ENCODE measurements around the gene PPARA. TPM values are rescaled to one million over a fixed set of nuclear protein-coding genes. Genes with fewer than 3 reads are reported as not detected.
"Not testable (repeated sequence)": the region's sequence is repeated elsewhere in the genome, so short reads cannot be mapped to it uniquely, and the experiment has no call there.

PPARA gene
- total RNA-seq, 2 experiments from 2014 or later: 17.9 to 18.1 TPM

DNA sequence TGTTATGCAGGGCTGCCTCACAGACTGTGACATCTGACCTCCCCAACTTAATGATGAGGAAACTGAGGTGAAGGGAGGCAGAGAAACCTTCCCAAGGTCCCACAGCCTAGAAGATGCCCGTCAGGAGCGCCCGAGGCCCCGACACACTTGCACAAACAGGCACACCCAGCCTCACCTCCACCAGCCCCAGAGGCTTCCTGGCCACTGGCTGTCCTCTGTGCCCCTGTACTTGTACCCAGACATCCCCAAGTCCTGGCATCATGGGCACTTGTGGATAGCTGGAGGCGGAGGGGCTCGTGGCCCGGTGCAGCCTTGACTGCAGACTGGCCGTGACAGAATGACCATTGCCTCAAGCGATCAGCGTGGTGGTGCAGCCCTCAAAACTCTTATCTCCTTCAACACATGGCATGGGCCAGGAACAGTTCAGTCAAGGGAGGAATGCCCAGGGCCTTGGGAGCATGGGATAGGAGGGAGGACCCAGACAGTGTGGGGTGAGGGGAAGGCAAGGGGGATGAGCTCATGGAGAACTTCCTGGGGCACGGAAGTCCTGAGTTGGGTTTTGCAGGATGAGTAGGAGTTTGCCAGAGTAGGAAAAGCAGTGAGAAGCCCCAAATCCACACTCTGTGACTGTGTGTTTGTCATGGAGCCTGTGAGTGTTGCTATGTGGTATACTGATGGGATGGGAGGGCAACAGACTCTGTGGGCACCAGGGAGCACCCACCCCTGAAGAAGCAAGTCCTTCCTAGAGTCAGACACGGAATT is 25.8 kb upstream of the PPARA start:
- H3K27me3 Mint-ChIP-seq (ENCODE audit: low read depth): no peaks in the 10 kb centered on the region
- H3K27ac Mint-ChIP-seq: no peak overlapping the region
- ChIA-PET POLR2A (no interaction called here), CTCF (interaction anchor here (1.2 kb wide), 1 partner anchor 8 kb away, joined by 3 read pairs; no protein-coding TSS in a partner anchor)
- no peaks in the 10 kb centered on the region for H3K36me3 Mint-ChIP-seq (ENCODE audit: low read depth)
- no peak for DNase-seq
- H3K4me3 Mint-ChIP-seq: no peak overlapping the region
- H3K9me3 Mint-ChIP-seq (ENCODE audit: insufficient read depth): no peaks in the 10 kb centered on the region
- no peak for ATAC-seq
- H3K4me1 Mint-ChIP-seq (ENCODE audit: low read depth): no peaks in the 10 kb centered on the region

DNA sequence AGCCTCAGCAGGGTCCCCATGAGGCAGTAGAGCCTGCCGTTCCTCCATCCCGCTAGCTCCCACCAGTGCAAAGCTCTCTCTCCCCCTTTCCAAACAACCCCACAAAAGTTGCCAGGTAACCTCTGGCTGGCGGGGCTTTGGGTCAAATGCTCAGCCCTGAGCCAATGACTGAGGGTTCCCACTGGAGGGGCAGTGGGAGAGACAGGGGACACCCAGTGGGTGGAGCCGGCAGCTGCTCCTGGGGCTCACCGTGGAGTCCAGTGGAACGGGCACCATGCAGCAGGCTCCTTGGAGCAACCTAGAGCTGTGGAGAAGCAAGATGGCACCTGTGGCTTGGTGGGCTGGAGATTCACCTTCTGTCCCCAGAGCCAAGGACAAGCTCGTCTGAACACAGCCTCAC is 25.0 kb upstream of the PPARA start:
- DNase-seq: no peak
- ATAC-seq: no peak
- no peak overlapping the region for H3K4me3 Mint-ChIP-seq
- no peaks in the 10 kb centered on the region for H3K9me3 Mint-ChIP-seq (ENCODE audit: insufficient read depth)
- no peaks in the 10 kb centered on the region for H3K4me1 Mint-ChIP-seq (ENCODE audit: low read depth)
- no peaks in the 10 kb centered on the region for H3K27me3 Mint-ChIP-seq (ENCODE audit: low read depth)
- CTCF ChIA-PET: interaction anchor here (1.2 kb wide), 1 partner anchor 8 kb away, joined by 3 read pairs; no protein-coding TSS in a partner anchor
- no peaks in the 10 kb centered on the region for H3K36me3 Mint-ChIP-seq (ENCODE audit: low read depth)
- POLR2A ChIA-PET: no interaction called here
- H3K27ac Mint-ChIP-seq: no peak overlapping the region

DNA sequence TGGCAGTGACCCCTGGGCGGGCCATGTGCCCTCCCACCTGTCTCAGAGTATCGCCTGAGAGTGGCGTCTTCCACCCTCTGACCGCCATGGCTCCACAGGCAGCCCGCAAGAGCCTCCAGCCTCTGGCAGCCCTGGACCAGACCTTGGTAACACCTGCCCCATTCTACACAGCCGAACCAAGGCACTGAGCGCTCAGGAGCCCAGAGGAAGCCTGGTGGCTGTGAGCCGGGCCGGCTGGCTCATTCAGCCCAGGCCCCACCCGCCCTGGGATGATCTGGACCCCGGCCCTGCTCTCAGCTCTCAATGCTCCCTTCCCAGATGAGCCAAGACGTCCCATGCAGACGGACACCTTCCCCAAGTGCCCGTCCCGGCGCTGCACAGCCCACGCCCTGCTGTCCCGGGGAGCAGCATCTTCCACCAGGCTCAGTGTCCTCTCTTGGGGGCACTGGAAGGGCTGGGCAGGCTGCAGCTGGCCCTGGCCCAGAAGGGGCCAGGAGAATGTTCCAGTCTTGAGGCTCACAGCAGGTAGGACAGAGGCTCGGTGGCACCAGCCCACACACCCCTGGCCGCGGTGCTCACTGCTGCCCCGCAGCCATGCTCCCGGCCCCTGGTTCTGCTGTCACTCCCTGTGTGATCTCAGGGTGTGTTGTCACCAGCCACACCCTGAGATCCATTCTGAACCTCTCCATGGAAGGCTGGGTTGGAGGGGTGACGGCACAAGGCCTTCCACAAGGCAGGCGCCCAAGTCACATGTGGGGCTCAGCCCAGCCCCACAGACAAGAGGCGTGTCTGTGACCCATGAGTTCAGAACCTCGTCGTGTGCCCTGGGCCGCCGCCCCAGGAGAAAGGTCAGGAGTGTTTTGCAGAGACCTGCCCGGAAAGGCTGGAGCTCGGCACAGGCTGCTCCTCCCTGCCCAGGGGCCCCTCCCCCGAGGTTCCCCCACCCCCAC is 24.2 kb upstream of the PPARA start:
- Mint-ChIP-seq H3K4me3 (no peak overlapping the region), H3K4me1 (ENCODE audit: low read depth) (no peaks in the 10 kb centered on the region), H3K9me3 (ENCODE audit: insufficient read depth) (no peaks in the 10 kb centered on the region), H3K27ac (no peak overlapping the region), H3K36me3 (ENCODE audit: low read depth) (no peaks in the 10 kb centered on the region), H3K27me3 (ENCODE audit: low read depth) (no peaks in the 10 kb centered on the region)
- POLR2A ChIA-PET: no interaction called here
- ATAC-seq: no peak
- DNase-seq: no peak
- CTCF ChIA-PET: interaction anchor here (1.2 kb wide), 1 partner anchor 9 kb away, joined by 3 read pairs; no protein-coding TSS in a partner anchor

DNA sequence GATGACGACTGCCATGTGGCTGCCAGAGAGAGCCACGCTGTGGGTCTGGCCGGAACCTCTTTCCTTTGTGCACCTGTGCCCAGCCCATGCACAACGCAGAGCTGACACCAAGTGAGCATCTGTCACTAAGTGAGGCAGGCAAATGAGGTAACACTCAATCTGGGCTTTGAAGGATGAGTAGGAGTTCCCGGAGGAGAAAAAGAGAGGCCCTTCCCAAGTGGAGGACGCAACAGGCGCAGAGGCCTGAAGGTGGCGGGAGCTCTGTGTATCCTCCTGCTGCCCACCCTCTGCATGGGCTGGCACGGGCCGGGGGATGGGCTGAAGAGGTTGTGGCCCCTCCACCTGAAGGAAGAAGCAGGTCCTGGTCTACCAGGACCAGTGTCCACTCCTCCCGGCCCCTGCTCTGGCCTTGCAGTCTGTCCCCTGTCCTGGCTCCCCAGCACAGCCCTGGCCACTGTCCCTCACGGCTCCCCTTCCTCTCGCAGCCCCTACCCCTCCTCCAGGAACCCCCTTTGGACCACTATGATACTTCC is 23.4 kb upstream of the PPARA start:
- ATAC-seq: no peak
- DNase-seq: no peak
- no peaks in the 10 kb centered on the region for H3K4me1 Mint-ChIP-seq (ENCODE audit: low read depth)
- H3K27me3 Mint-ChIP-seq (ENCODE audit: low read depth): no peaks in the 10 kb centered on the region
- ChIA-PET POLR2A (no interaction called here), CTCF (no interaction called here)
- no peaks in the 10 kb centered on the region for H3K36me3 Mint-ChIP-seq (ENCODE audit: low read depth)
- H3K27ac Mint-ChIP-seq: no peak overlapping the region
- H3K9me3 Mint-ChIP-seq (ENCODE audit: insufficient read depth): no peaks in the 10 kb centered on the region
- H3K4me3 Mint-ChIP-seq: no peak overlapping the region

DNA sequence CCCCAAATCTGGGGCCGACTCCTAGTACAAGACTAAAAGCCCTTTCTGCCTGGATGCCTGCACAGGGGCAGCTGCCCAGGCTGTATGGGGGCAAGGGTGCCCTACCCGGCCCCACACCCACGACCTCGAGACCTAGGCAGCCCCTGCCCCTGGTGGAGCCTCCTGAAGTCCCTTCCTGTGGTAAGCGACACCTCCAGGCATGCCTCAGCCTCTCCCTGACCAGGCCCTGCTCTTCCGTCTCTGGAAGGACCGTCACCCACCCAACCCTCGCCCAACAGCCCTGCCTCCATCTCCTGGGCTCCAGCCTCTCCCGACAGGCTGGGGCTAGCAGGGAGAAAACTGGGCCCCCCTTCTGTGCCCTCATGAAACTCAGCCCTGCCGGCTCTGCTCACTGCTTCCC is 22.8 kb upstream of the PPARA start:
- ATAC-seq (no peak), DNase-seq (no peak)
- CTCF ChIA-PET: no interaction called here
- Mint-ChIP-seq H3K27me3 (ENCODE audit: low read depth) (no peaks in the 10 kb centered on the region), H3K4me1 (ENCODE audit: low read depth) (no peaks in the 10 kb centered on the region), H3K36me3 (ENCODE audit: low read depth) (no peaks in the 10 kb centered on the region), H3K4me3 (no peak overlapping the region), H3K9me3 (ENCODE audit: insufficient read depth) (no peaks in the 10 kb centered on the region), H3K27ac (no peak overlapping the region)
- POLR2A ChIA-PET: no interaction called here

DNA sequence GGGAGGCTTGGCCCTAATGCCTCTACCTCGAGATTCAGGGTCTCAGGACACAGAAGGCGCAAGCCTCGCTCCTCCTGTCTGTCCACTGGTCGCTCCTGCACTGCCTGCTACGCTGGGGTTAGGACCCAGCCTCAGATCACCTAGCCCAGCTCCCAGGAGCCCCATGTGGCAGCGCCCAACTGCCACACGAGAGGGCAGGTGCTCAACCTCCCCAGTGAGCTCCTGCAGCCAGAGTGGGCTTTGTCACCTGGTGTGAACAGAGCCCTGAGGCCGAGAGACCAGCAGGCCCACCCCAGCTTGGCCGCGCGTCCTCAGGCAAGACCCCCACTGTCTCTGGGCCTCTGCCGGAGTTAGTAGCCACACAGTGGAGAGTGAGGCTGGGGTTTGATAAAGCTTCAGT is 21.7 kb upstream of the PPARA start:
- H3K4me1 Mint-ChIP-seq (ENCODE audit: low read depth): no peaks in the 10 kb centered on the region
- no peaks in the 10 kb centered on the region for H3K27me3 Mint-ChIP-seq (ENCODE audit: low read depth)
- CTCF ChIA-PET: no interaction called here
- no peaks in the 10 kb centered on the region for H3K9me3 Mint-ChIP-seq (ENCODE audit: insufficient read depth)
- no peak for ATAC-seq
- DNase-seq: no peak
- H3K36me3 Mint-ChIP-seq (ENCODE audit: low read depth): no peaks in the 10 kb centered on the region
- H3K27ac Mint-ChIP-seq: no peak overlapping the region
- no peak overlapping the region for H3K4me3 Mint-ChIP-seq
- POLR2A ChIA-PET: no interaction called here

DNA sequence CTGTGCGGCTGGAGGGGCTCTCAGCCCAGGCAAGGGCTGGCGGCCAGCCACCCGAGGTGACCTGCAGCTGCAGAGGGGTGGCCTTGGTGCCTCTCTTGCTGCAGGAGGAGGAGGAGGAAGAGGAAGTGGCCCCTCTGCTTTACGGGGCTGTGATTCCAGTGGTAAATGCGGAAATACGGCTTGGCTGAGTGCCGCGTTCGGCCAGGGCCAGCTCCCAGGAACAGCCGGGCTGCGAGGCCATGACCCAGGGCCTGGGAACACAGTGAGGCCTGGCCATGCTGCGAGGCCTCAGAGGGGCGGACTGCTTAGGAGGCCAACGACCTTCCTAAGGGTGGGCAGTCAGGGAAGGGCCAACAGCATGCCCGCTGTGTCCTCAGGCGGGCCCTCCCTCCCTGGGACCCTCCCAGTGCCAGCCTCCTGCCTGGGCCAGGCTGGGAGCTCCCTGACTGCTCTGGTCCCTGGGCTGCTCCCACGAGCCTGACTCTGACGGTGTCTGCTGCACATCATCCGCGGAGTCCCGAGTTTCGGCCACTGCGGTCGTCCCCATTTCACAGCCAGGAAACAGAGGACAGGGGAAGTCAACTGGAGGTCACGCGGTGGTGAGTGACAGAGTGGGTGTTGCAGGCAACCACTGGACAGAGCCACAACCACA is 20.8 kb upstream of the PPARA start:
- CTCF ChIA-PET: no interaction called here
- Mint-ChIP-seq H3K4me1 (ENCODE audit: low read depth) (no peaks in the 10 kb centered on the region), H3K4me3 (no peak overlapping the region), H3K27ac (no peak overlapping the region), H3K27me3 (ENCODE audit: low read depth) (no peaks in the 10 kb centered on the region), H3K36me3 (ENCODE audit: low read depth) (no peaks in the 10 kb centered on the region), H3K9me3 (ENCODE audit: insufficient read depth) (no peaks in the 10 kb centered on the region)
- DNase-seq: no peak
- POLR2A ChIA-PET: no interaction called here
- ATAC-seq: no peak

DNA sequence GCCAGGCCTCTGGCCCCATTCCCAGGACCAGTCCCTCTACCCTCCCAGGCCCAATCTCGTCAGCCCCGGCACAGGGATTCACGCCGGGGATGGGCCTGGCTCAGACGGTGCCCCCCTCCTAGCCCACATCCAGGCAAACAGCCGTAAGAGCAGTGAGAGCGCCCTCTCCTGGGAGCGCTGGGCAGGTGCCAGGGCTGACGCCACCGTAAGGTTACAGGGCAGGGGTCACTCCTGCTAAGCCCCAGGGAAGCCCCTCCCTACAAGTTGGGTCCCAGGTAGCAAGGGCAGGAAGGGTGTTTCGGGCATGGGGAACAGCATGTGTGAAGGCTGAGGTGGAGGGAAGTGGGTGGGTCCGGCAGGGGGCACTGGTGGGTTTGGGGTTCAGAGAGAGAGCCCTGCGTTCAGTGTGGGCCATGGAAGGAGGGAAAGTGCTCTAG is 19.2 kb upstream of the PPARA start:
- H3K27me3 Mint-ChIP-seq (ENCODE audit: low read depth): no peaks in the 10 kb centered on the region
- no peak for ATAC-seq
- no peaks in the 10 kb centered on the region for H3K4me1 Mint-ChIP-seq (ENCODE audit: low read depth)
- H3K9me3 Mint-ChIP-seq (ENCODE audit: insufficient read depth): no peaks in the 10 kb centered on the region
- H3K27ac Mint-ChIP-seq: no peak overlapping the region
- CTCF ChIA-PET: no interaction called here
- no peaks in the 10 kb centered on the region for H3K36me3 Mint-ChIP-seq (ENCODE audit: low read depth)
- DNase-seq: no peak
- POLR2A ChIA-PET: no interaction called here
- no peak overlapping the region for H3K4me3 Mint-ChIP-seq

DNA sequence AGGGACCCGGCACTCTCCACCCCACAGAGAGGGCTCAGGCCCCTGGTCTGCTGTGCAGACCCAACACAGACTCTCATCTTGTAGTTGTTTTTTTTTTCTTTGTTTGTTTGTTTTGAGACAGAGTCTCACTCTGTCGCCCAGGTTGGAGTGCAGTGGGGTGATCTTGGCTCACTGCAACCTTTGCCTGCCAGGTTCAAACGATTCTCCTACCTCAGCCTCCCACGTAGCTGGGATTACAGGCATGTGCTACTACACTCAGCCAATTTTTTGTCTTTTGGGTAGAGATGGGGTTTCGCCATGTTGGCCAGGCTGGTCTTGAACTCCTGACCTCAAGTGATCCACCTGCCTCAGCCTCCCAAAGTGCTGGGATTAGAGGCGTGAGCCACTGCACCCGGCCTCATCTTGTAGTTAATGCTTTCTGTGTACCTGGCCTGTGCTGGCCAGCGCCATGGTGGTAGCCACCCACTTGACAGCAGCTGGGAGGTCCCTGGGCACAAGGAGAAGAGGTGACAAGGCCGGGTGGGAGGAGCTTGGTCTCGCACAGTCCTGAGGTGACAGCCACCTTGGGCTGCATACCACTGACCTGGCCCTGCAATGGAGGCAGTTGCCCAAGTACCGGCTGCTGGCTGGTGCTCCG is 18.0 kb upstream of the PPARA start:
- DNase-seq; ATAC-seq; H3K4me1 Mint-ChIP-seq (ENCODE audit: low read depth); H3K27ac Mint-ChIP-seq; POLR2A ChIA-PET; H3K9me3 Mint-ChIP-seq (ENCODE audit: insufficient read depth); H3K36me3 Mint-ChIP-seq (ENCODE audit: low read depth); H3K4me3 Mint-ChIP-seq; H3K27me3 Mint-ChIP-seq (ENCODE audit: low read depth); CTCF ChIA-PET: not testable (repeated sequence)

DNA sequence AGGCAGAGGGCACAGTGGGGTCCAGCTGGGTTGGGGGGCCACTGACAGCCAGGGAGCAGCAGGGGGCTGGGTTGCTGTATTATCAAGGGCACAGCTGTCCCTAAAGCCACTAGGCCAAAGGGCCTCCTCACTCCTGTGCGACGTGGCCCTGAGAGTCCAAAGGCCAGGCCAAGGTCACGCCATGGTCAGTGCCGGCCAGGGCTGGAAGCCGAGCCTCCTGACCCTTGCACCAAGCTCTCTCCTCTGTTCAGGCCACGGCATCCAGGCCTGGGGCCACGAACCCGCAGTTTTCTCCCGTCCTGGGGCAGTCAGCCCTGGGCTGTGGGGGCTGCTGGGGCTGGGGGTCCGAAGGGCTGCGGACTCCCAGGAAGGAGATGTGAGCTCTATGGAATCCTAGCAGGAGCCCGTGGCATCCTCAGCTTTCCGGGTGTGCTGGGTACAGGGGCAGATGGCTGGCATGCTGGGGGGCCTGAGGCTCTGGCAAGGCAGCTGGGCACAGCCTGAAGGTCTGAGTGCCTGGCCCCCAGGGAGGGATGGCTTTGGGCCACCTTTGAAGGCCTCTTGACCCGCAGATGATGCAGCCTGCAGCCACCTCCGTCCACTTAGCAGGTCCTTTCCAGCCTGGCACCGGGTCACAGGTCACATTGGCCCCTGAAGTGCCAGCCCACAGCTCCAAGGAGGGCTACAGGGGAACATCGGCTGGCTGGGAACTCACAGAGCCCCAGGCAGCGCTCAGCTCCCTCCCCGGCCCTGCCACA is 17.3 kb upstream of the PPARA start:
- ChIA-PET POLR2A (interaction anchor here (1.2 kb wide), 1 partner anchor 18 kb away, joined by 3 read pairs; no protein-coding TSS in a partner anchor), CTCF (interaction anchor here (0.9 kb wide), 1 partner anchor 10 kb away, joined by 3 read pairs; no protein-coding TSS in a partner anchor)

DNA sequence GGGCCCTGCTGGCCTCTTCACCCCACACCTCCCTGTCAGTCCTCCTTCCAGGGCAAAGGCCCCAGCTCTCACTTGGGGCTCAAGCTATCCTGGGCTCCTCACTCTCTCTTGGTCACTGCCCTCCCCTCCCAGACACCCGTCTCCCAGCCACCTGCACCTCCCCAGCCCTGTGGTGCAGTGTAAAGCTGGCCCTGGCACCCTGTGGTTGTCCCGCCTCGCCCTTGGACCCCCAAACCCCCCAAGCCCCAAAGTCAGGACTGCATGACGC is 16.8 kb upstream of the PPARA start:
- ChIA-PET POLR2A (interaction anchor here (1.2 kb wide), 1 partner anchor 18 kb away, joined by 3 read pairs; no protein-coding TSS in a partner anchor), CTCF (interaction anchor here (0.9 kb wide), 1 partner anchor 11 kb away, joined by 3 read pairs; no protein-coding TSS in a partner anchor)
- Mint-ChIP-seq H3K27ac (no peak overlapping the region), H3K27me3 (ENCODE audit: low read depth) (no peaks in the 10 kb centered on the region), H3K9me3 (ENCODE audit: insufficient read depth) (no peaks in the 10 kb centered on the region), H3K36me3 (ENCODE audit: low read depth) (no peaks in the 10 kb centered on the region), H3K4me1 (ENCODE audit: low read depth) (no peaks in the 10 kb centered on the region), H3K4me3 (no peak overlapping the region)
- ATAC-seq (no peak), DNase-seq (no peak)

More for the DNA sequence above, 17.3 kb upstream of the PPARA start:
- Mint-ChIP-seq H3K4me1 (ENCODE audit: low read depth) (no peaks in the 10 kb centered on the region), H3K4me3 (no peak overlapping the region), H3K27ac (no peak overlapping the region), H3K9me3 (ENCODE audit: insufficient read depth) (no peaks in the 10 kb centered on the region), H3K27me3 (ENCODE audit: low read depth) (no peaks in the 10 kb centered on the region), H3K36me3 (ENCODE audit: low read depth) (no peaks in the 10 kb centered on the region)
- DNase-seq: no peak
- ATAC-seq: no peak

Measured in activated CD8-positive, alpha-beta T cell treated with anti-CD3 and anti-CD28 coated beads, Interleukin-2, amount 10 ng/mL, durations not matched to agents 7 days and 5 days (primary cell).